ENCODE data around the gene CHRNB1.
A peak's percentile ranks its signal among the peaks of the same experiment; 100 is the strongest.

The CHRNB1 gene

DNA sequence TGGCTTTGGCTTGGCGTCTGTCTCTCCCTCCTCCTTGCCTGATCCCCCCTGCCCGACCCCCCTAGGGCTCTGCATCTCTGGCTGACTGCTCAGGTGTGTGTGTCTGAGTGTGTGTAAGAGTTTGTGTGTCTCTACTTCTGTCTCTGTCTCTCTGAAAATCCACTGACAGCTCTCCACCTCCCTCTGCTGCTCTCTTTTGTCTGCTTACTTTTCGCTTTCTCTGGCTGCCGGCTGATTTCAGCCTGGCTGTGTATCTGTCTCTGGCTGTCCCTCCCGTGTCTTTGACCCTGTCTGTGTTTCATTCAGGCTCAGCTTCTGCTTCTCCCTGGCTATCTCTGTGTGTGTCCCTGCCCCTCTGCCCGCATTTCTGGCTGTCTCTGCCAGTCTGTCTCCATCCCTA lies 28.5 kb upstream of the CHRNB1 start:
- peak in 1 of 6 experiments; percentile 4 for DNase-seq

- DNase-seq: no peak
Observed at GRCh38 chr17:7417056-7417655, 27.7 kb upstream of the CHRNB1 start.

GRCh38 chr17:7418472-7419152 lies 26.2 kb upstream of the CHRNB1 start:
- no peak for DNase-seq

DNA sequence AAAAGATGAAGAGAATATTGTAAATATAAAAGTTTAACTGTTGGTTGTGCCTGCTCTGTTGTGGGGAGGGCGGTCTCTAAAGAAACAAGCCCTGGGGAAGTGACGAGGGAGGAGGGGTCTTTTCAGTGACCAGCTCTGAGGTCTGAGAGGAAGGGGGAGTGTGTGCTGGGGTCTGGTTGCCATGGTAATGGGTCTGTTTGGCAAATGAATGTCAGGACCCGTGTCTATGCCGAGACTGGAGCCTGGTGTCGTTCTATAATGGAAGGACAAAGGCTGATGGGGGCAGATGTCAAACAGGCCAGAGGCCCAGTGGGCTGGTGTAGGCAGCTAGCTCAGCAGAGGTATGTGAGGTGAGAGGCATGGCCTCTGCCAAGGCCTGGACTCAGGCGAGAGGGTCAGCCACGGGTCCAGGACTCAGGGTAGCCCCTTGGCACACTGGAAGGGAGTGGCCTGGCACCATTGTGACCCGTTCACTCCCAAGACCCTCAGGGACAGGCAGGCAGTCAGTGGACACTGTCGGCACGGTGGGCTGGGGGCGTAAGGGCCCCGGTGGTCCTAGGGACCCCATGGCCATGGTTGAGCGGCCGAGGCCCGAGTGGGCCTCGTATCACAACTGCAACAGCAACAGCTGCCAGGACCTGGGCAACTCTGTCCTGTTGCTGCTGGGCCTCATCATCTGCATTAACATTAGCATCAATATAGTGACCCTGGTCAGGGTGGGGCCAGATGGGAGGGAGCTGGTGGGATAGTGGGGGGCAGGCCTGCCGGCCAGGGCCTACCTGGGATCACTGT lies 24.8 kb upstream of the CHRNB1 start, which contains the start of gene SPEM1:
Gene SPEM1, plus strand, starts transcription at position 506 of the 792 bp plus-strand sequence. Its CDS starts 61 bp downstream, at position 567.
- DNase-seq: no peak

DNA sequence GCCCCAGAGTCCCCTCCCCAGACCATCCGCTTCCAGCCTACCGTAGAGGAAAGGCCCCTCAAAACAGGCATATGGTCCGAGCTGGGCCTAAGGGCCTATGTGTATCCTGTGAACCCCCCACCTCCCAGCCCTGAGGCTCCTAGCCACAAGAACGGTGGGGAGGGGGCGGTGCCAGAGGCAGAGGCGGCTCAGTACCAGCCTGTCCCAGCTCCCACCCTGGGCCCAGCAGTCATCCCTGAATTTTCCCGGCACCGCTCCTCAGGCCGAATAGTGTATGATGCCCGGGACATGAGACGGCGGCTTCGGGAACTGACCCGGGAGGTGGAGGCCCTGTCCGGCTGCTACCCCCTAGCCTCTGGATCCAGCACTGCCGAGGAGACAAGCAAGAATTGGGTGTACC lies 23.7 kb upstream of the CHRNB1 start:
- DNase-seq: no peak

- DNase-seq: no peak
Observed at GRCh38 chr17:7423679-7424078, 21.2 kb upstream of the CHRNB1 start.

- no peak for DNase-seq
Observed at GRCh38 chr17:7425316-7425715, 19.5 kb upstream of the CHRNB1 start, which contains the start of gene SPEM2. Gene SPEM2 (plus strand): TSS chr17:7425616. CDS start chr17:7425689, 73 bp downstream.

- no peak for DNase-seq
Observed at GRCh38 chr17:7425756-7426155, 19.1 kb upstream of the CHRNB1 start.

DNA sequence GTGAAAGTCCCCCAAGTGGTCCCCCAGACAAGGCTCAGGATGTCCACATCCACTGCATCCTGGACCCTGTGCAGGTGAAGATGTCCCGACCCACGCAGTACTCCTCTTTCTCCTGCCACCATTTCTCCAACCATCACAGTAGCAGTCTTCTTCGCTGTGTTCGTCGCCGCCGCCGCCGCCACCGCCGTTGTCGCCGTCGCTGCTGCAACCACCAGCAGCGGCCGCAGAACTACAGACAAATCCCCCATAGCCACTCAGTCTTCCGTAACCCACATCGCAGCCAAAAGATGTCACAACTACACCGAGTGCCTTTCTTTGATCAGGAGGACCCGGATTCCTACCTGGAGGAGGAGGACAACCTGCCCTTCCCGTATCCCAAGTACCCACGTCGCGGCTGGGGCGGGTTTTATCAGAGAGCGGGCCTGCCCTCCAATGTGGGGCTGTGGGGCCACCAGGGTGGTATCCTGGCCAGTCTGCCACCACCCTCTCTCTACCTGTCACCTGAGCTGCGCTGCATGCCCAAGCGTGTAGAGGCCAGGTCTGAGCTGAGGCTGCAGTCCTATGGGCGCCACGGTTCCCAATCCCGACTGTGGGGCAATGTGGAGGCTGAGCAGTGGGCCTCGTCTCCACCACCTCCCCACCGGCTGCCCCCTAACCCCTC lies 18.5 kb upstream of the CHRNB1 start:
- no peak for DNase-seq

- no peak for DNase-seq
Observed at GRCh38 chr17:7426896-7427489, 17.9 kb upstream of the CHRNB1 start.

GRCh38 chr17:7427549-7427948 lies 17.3 kb upstream of the CHRNB1 start:
- no peak for DNase-seq

DNA sequence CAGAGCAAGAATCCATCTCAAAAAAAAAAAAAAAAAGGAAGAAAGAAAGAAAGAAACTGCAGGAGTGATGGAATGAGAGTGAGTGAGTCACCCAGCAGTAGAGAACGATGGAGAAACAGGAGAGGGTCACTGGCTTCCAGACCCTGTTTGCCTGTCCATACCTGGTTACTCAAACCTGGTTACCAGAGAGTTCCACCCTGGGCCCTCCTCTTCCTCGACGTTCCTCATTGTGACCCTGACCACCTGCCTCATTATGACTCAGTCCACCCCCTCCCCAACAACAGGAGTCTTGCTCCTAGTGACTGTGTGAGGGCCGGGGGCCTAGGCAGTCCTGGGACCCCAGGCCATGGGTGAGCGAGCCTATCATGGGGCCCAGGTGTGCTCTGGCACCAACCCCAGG lies 16.3 kb upstream of the CHRNB1 start, which contains the start of gene SPEM3:
Gene SPEM3, plus strand, starts transcription at position 301 of the 400 bp plus-strand sequence. Its CDS starts 46 bp downstream, at position 347.
- no peak for DNase-seq

- DNase-seq: no peak
Observed at GRCh38 chr17:7429722-7430121, 15.1 kb upstream of the CHRNB1 start.

GRCh38 chr17:7431231-7431630 lies 13.6 kb upstream of the CHRNB1 start:
- no peak for DNase-seq

DNA sequence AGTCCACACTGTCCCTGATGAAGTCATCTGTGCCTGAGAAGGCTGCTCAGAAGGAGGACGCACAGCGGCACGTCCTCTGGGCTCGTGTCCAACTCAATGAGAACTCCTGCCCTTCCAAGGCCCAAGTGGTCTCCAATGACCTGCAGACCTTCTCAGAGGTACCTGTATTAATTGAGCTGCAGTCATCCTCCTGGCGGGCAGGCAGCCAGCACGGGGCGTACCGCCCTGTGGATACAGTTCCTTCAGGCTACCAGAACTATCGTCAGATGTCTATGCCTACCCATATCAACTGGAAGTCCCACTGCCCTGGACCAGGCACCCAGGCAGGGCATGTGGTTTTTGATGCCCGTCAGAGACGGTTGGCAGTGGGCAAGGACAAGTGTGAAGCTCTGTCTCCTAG lies 12.6 kb upstream of the CHRNB1 start:
- DNase-seq: no peak

- peak; percentile 46 to 90 (median 74) for DNase-seq
Observed at GRCh38 chr17:7435676-7436555, 8.9 kb upstream of the CHRNB1 start.

DNA sequence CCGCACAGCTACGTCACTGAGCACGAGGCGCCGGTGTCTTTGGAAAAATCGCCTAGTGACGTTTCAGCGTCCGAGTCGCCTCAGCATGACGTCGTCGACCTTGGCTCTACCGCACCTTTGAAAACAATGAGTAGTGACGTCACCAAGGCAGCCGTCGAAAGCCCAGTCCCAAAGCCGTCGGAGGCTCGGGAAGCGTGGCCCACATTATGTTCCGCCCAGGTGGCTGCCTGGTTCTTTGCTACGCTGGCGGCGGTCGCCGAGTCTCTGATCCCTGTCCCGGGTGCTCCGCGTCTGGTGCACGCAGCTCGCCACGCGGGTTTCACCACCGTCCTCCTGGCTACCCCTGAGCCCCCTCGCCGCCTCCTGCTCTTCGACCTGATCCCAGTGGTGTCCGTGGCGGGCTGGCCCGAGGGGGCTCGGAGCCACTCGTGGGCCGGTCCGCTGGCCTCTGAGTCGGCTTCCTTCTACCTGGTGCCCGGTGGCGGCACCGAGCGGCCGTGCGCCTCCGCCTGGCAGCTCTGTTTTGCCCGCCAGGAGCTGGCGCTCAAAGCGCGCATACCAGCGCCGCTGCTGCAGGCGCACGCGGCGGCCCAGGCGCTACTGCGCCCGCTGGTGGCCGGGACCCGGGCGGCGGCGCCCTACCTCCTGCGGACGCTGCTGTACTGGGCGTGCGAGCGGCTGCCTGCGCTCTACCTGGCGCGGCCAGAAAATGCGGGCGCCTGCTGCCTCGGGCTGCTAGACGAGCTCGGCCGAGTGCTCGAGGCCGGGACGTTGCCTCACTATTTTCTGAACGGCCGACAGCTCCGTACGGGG lies 8.1 kb upstream of the CHRNB1 start:
- peak; percentile 69 to 86 (median 74) for DNase-seq

GRCh38 chr17:7437369-7437863 lies 7.4 kb upstream of the CHRNB1 start:
- DNase-seq: no peak

GRCh38 chr17:7437950-7438614 lies 6.8 kb upstream of the CHRNB1 start:
- DNase-seq: peak in 5 of 6 experiments; percentile 41 to 62 (median 50)

All from stimulated activated naive CD4-positive, alpha-beta T cell (primary cell).